Muscle layer of duodenum (tissue), 2 donors: ENCODE results near the gene CHST12.
"Not testable (repeated sequence)": the region's sequence is repeated elsewhere in the genome, so short reads cannot be mapped to it uniquely, and the experiment has no call there.

Source experiments
- H3K27ac ChIP-seq: one replicate; pipeline ENCODE4 v1.7.0; 2013; ENCODE audit warnings: mild to moderate bottlenecking, low read length
- H3K27me3 ChIP-seq: one replicate; pipeline ENCODE4 v1.7.0; 2013; ENCODE audit warnings: low read depth, mild to moderate bottlenecking, control low read depth, low read length
- H3K36me3 ChIP-seq, 2 donors: one replicate each; pipeline ENCODE4 v1.7.0; 2013; ENCODE audit warnings: low read length in 2 of 2, control low read depth in 1 of 2, mild to moderate bottlenecking in 1 of 2; ENCODE audit not compliant: insufficient read depth in 2 of 2, control insufficient read depth in 1 of 2
- H3K4me1 ChIP-seq, 2 donors: one replicate each; pipeline ENCODE4 v1.7.0; 2013; ENCODE audit warnings: low read length in 2 of 2, mild to moderate bottlenecking in 2 of 2, control low read depth in 1 of 2, moderate library complexity in 1 of 2; ENCODE audit not compliant: insufficient read depth in 2 of 2, control insufficient read depth in 1 of 2
- H3K4me3 ChIP-seq, 2 donors: one replicate each; pipeline ENCODE4 v1.7.0; 2013; ENCODE audit warnings: low read length in 2 of 2, low read depth in 1 of 2, mild to moderate bottlenecking in 1 of 2
- H3K9me3 ChIP-seq, 2 donors: one replicate each; pipeline ENCODE4 v1.7.0; 2013; ENCODE audit warnings: low read length in 2 of 2, control low read depth in 1 of 2, mild to moderate bottlenecking in 1 of 2; ENCODE audit not compliant: control insufficient read depth in 1 of 2
- donor health status: healthy.

The CHST12 gene

GRCh38 chr7:2469460-2470203 lies 66.2 kb downstream of the CHST12 start:
- H3K27me3 ChIP-seq, H3K9me3 ChIP-seq, H3K36me3 ChIP-seq, H3K4me1 ChIP-seq, H3K4me3 ChIP-seq, H3K27ac ChIP-seq: not testable (repeated sequence)

- Histone ChIP-seq H3K9me3 (no peaks in the 10 kb centered on the region), H3K36me3 (no peaks in the 10 kb centered on the region), H3K4me1 (peaks cover 0 to 5% of the 10 kb centered on the region in 2 donors), H3K27ac (no peak overlapping the region), H3K27me3 (no peaks in the 10 kb centered on the region), H3K4me3 (no peak overlapping the region)
Measured at GRCh38 chr7:2470204-2471021, 67.0 kb downstream of the CHST12 start.

- H3K4me1 ChIP-seq = peaks cover 0 to 5% of the 10 kb centered on the region in 2 donors
- no peak overlapping the region for H3K4me3 ChIP-seq
- H3K27me3 ChIP-seq = no peaks in the 10 kb centered on the region
- H3K27ac ChIP-seq = no peak overlapping the region
- no peaks in the 10 kb centered on the region for H3K9me3 ChIP-seq
- no peaks in the 10 kb centered on the region for H3K36me3 ChIP-seq
Measured at GRCh38 chr7:2471022-2471329, 67.6 kb downstream of the CHST12 start.

GRCh38 chr7:2471396-2471795 lies 68.0 kb downstream of the CHST12 start:
- H3K27ac ChIP-seq = no peak overlapping the region
- H3K9me3 ChIP-seq = no peaks in the 10 kb centered on the region
- no peaks in the 10 kb centered on the region for H3K36me3 ChIP-seq
- H3K4me3 ChIP-seq = no peak overlapping the region
- no peaks in the 10 kb centered on the region for H3K27me3 ChIP-seq
- H3K4me1 ChIP-seq = peaks cover 0 to 5% of the 10 kb centered on the region in 2 donors

- Histone ChIP-seq H3K27me3 (no peaks in the 10 kb centered on the region), H3K27ac (no peak overlapping the region), H3K9me3 (no peaks in the 10 kb centered on the region), H3K4me3 (no peak overlapping the region), H3K36me3 (no peaks in the 10 kb centered on the region), H3K4me1 (peaks cover 0 to 11% of the 10 kb centered on the region in 2 donors)
Measured at GRCh38 chr7:2472739-2473138, 69.3 kb downstream of the CHST12 start.

- Histone ChIP-seq H3K4me1 (peaks cover 0 to 20% of the 10 kb centered on the region in 2 donors), H3K4me3 (no peak overlapping the region), H3K9me3 (no peaks in the 10 kb centered on the region), H3K27me3 (no peaks in the 10 kb centered on the region), H3K36me3 (no peaks in the 10 kb centered on the region), H3K27ac (no peak overlapping the region)
Measured at GRCh38 chr7:2473496-2474180, 70.2 kb downstream of the CHST12 start.

GRCh38 chr7:2474224-2474623 lies 70.8 kb downstream of the CHST12 start:
- H3K36me3 ChIP-seq = no peaks in the 10 kb centered on the region
- H3K27me3 ChIP-seq = no peaks in the 10 kb centered on the region
- H3K4me3 ChIP-seq = no peak overlapping the region
- no peak overlapping the region for H3K27ac ChIP-seq
- peaks cover 0 to 24% of the 10 kb centered on the region in 2 donors for H3K4me1 ChIP-seq
- H3K9me3 ChIP-seq = no peaks in the 10 kb centered on the region

- Histone ChIP-seq H3K9me3 (no peaks in the 10 kb centered on the region), H3K4me1 (peaks cover 0 to 28% of the 10 kb centered on the region in 2 donors), H3K36me3 (no peaks in the 10 kb centered on the region), H3K27me3 (no peaks in the 10 kb centered on the region), H3K27ac (no peak overlapping the region), H3K4me3 (no peak overlapping the region)
Measured at GRCh38 chr7:2474813-2475677, 71.6 kb downstream of the CHST12 start.

GRCh38 chr7:2475678-2476015 lies 72.2 kb downstream of the CHST12 start:
- Histone ChIP-seq H3K9me3 (no peaks in the 10 kb centered on the region), H3K27me3 (no peaks in the 10 kb centered on the region), H3K4me1 (peaks cover 0 to 28% of the 10 kb centered on the region in 2 donors), H3K27ac (no peak overlapping the region), H3K36me3 (no peaks in the 10 kb centered on the region), H3K4me3 (no peak overlapping the region)

- H3K36me3 ChIP-seq = no peaks in the 10 kb centered on the region
- H3K9me3 ChIP-seq = no peaks in the 10 kb centered on the region
- peaks cover 0 to 24% of the 10 kb centered on the region in 2 donors for H3K4me1 ChIP-seq
- H3K27ac ChIP-seq = no peak within 1 kb of the TSS
- H3K4me3 ChIP-seq = no peak within 1 kb of the TSS
- no peaks in the 10 kb centered on the region for H3K27me3 ChIP-seq
Measured at GRCh38 chr7:2476298-2476697, 72.9 kb downstream of the CHST12 start, which contains the start of gene GRIFIN. TSS of gene GRIFIN (minus strand) at chr7:2476398. CDS start at chr7:2476383, 15 bp downstream.
